ENCODE results near the gene AHNAK.
"Not testable (repeated sequence)": the region's sequence is repeated elsewhere in the genome, so short reads cannot be mapped to it uniquely, and the experiment has no call there.

AHNAK gene

DNA sequence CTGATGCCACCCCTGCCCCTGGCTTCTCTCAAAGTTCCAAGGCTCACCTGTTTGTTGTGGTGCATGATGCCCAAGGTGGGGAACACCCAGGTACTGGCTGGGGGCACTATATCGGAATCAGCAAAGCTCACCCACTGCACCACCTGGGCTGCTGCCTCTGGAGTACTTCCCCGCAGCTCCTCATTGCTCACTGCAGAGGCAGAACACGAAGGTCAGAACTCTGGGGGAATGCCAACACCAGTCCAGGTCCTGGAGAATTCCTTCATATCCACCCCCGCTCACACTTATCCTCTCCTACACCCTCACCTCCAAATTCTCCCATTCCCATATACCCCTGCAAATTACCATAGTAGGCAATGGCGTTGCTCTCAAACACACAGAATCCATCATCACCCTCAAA lies 24.9 kb upstream of the AHNAK start:
- not testable (repeated sequence) for DNase-seq (ENCODE audit: low read depth)

GRCh38 chr11:62570903-62571302 lies 24.3 kb upstream of the AHNAK start:
- DNase-seq (ENCODE audit: low read depth) = not testable (repeated sequence)

DNA sequence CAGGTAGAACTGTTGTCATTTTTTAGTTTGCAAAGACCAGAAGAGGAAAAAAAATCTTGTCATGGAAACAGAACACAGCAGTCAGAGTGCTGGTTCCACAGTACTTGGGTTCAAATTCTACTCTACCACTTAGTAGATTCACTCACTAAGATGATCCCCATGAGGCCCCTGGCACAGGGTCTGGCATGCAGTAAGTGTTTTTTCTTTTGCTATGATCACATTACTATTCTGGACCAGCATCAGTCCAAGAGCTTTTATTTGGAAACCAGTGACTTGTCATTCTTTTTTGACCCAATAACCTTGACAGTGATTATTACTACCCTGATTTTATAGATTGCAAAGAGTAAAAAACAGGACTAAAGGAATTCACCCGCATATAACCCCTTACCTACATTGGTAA lies 23.0 kb upstream of the AHNAK start:
- no peak for DNase-seq (ENCODE audit: low read depth)

GRCh38 chr11:62567018-62567633 lies 20.5 kb upstream of the AHNAK start:
- no peak for DNase-seq (ENCODE audit: low read depth)

GRCh38 chr11:62566247-62566646 lies 19.6 kb upstream of the AHNAK start:
- no peak for DNase-seq (ENCODE audit: low read depth)

GRCh38 chr11:62565100-62565802 lies 18.6 kb upstream of the AHNAK start:
- DNase-seq (ENCODE audit: low read depth) = no peak

DNA sequence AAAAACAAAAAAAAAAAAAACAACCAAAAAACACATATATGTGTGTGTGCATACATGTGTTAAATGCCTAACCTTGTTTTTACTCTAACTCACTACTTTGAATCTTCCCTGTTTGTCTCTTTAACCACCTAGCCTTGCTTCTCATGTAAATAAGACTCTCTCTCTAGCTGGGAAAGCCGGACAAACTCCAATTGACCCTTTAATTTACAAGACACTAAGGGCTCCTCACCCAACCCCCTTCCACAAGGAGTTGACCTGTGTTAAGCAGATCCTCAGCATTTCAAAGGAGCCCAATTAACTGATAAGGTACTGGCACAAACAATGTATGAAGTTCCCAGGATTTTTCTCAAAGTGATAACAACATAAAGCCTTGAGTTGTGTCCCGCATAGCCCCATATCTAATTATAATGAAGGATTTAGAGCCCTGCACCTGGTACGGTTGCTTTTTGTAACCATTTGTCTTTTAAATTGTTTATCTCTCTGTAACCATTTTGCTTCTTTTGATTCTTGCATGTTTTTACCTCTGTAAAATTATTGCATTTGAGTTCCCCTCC lies 15.1 kb upstream of the AHNAK start:
- not testable (repeated sequence) for DNase-seq (ENCODE audit: low read depth)

DNA sequence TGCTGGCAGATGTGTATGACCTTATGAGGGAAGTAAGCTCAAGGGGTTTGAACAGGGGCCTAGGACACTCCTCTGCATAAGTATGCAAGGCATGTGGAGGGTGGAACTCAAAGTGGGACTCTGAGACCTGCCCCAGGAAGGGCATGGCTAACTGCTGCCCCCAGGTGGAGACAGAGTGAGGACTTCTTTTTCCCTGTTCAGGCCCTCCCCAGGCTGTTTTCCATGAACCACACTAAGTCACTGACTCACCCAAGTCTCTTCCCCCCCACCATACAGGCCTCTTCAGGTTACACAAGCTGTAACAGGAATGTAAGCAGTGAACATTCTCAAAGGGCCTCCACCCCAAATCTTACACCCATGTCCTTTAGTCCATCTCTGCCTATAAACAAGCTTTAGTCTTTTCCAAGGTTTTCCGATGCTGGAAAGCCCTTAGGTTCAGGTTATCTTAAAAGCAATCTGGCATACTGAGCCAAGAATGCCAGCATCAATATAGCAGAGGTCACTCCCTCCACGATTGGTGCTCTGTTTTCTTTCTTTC lies 14.0 kb upstream of the AHNAK start:
- DNase-seq (ENCODE audit: low read depth) = peak; percentile 99

DNA sequence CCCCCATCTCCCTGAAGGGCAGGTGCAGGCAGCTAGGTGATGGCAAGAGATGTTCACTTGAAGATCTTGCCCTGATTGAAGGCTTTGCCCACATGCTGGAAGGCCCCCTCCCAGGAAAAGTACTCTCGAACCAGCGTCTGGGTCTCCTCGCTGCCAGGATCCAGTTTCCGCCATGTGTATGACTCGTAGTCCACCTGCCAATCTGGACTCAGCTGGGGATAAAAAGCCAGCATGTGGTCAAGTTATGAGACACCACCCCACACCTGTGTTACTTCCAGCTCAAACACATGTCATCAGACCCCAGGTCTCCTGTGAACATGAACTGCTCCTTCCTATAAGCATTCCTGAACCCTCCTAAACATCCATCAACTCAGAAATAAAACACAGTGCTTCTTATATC lies 13.0 kb upstream of the AHNAK start:
- not testable (repeated sequence) for DNase-seq (ENCODE audit: low read depth)

DNA sequence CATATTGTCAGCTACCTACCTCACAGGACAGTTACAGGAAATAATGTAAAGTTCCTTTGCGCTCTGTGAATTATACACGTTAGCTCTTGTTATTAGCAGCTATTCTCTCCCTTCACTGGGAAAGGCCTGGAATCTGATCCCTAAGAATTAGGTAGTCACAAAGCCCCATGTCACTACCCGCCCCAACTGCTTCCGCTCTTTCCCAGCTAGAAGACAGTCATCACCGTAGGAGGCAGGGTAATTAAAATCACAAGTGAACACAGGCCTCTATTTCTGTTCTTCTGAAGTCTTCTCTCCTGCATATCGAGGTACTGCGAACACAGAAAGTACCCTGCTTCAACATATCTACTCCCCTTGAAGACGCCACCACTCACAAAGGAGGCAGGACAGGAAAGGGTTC lies 12.6 kb upstream of the AHNAK start:
- no peak for DNase-seq (ENCODE audit: low read depth)

DNA sequence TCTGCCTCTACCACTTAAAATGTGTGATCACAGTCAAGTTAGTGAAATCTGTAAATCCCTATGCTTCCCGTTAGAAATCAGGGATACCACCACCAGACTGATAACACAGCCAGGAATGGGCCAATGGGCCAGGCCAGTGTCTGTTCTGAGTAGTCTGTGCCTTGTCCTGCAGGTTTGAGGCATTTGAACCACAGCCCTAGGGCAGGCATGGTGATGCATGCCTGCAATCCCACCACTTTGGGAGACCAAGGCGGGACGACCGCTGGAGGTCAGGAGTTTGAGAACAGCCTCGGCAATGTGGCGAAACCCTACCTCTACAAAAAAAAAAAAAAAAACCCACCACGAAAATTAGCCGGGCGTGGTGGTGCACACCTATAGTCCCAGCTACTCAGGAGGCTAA lies 12.1 kb upstream of the AHNAK start:
- no peak for DNase-seq (ENCODE audit: low read depth)

DNA sequence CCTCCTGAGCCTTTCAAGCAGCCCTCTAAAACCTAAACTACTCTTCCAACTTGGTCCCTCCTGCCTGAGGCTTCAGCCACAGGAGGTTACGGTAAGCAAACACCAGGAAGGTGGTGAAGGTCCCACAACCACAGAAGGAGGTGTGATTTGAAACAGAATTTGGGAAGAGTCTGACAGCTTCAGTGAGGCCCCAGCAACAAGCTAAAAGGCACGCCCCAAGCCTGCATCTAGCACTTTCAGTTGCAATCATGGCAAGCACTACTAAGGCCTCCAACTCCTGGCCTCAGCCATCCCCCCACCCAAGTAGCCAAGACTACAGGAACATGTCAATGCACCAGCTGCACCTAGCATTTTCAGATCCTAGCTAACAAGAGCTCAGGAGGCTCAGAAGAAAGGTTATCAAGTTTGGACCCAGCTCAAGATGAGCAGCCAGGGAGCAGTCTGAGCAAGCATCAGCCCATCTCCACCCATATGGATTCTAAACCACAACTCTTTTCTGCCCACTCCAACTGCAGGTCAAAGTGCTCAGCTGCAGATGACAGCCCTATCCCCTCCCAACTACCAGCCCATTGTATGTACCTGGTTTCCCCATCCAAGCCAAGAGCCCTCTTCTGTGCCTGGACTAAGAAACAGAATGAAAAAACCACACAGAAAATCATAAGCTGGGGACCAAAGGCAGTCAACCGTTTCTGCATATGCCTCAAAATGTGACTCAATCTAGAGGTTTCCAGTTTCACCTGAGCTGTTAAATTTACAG lies 10.4 kb upstream of the AHNAK start:
- DNase-seq (ENCODE audit: low read depth) = no peak

GRCh38 chr11:62556108-62556874 lies 9.7 kb upstream of the AHNAK start:
- DNase-seq (ENCODE audit: low read depth) = peak; percentile 96

GRCh38 chr11:62555464-62556107 lies 9.0 kb upstream of the AHNAK start:
- DNase-seq (ENCODE audit: low read depth) = no peak

- DNase-seq (ENCODE audit: low read depth) = no peak
Measured at GRCh38 chr11:62554387-62555167, 8.0 kb upstream of the AHNAK start.

- DNase-seq (ENCODE audit: low read depth) = peak; percentile 95
Measured at GRCh38 chr11:62553839-62554361, 7.3 kb upstream of the AHNAK start.

DNA sequence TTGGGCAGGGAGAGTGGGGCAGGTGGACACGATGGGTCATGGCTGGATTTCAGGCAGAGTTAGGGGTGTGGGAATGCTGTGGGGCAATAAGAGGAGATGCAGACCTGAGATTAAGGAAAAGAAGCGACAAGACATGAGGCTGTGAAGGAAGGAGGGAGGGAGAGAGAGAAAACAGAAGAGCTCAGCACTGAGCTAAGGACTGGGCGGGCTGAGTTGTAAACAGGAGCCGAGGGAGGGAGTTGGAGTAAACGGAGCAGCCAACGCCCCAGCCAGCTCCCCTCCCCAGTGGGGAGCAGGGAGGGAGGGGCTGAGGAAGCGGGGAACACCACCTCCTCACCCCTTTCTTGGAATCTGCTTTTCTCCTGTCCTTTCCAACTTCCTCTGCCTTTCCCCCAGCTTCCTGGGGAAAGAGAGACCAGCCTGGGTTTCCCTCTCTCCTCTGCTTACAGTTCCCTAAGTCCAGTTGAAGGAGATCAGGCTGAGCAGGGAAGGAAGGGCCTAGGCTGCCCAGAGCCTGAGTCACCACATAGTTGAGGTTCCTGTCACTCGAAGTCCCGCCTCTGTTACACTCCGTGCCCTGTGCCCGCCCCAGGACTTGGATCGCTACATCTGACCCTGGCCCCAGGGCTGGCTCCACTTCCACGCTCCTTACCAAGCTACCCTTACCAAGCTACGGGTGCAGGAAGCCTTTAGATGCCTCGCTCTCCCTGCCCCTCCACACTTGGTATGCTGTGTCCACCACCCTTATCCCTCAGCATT lies 6.7 kb upstream of the AHNAK start:
- peak; percentile 99 for DNase-seq (ENCODE audit: low read depth)

DNA sequence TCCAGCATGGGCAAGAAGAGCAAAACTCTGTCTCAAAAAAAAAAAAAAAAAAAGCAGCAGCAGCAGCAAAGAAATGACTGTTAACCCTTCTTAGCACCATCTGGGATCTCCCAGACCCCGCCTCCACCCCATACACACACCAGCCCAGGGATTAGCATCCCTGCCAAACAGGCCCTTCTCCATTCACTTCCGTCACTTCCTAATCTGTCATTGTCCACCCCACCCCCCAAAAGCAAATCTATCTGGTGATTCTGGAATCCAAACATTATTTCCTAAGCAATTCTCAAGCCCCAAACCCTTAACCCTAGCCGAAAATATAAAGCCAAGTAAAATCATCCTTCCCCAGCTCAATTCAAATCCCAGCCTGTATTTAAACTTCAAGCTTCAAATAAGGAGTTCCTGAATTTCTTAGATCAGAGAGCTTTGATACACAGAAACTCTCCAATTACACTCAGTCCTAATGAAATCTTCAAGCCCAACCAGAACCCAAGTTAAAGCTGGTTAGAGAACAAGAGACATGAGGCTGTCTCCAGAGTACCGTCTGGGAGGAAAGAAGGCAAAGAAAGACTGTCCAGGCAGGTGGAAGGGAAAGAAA lies 6.0 kb upstream of the AHNAK start:
- DNase-seq (ENCODE audit: low read depth) = no peak

GRCh38 chr11:62550478-62550877 lies 3.9 kb upstream of the AHNAK start:
- not testable (repeated sequence) for DNase-seq (ENCODE audit: low read depth)

All from HS-5 (cell line).